Measurements from ENCODE around the gene MRC2. TPM values are rescaled to one million over a fixed set of nuclear protein-coding genes. Genes with fewer than 3 reads are reported as not detected.
A peak's percentile ranks its signal among the peaks of the same experiment; 100 is the strongest.
"Not testable (repeated sequence)": the region's sequence is repeated elsewhere in the genome, so short reads cannot be mapped to it uniquely, and the experiment has no call there.

MRC2 gene
- total and polyA plus RNA-seq, 5 donors from 2014 or later: 0.25 to 10.2 (median 0.32) TPM

- not testable (repeated sequence) for H3K9me3 ChIP-seq (ENCODE audit: control insufficient read depth in 2 of 2, low read length in 2 of 2); H3K27me3 ChIP-seq (ENCODE audit: control insufficient read depth, insufficient read depth, low read length); H3K4me1 ChIP-seq (ENCODE audit: control insufficient read depth, insufficient read depth, low read length, poor library complexity, severe bottlenecking); DNase-seq; ATAC-seq (ENCODE audit: low read depth in 2 of 2); H3K4me3 Mint-ChIP-seq; H3K27me3 Mint-ChIP-seq; H3K27ac ChIP-seq (ENCODE audit: insufficient read depth, low read length, poor library complexity, severe bottlenecking); H3K4me3 ChIP-seq (ENCODE audit: low read depth, low read length); H3K27ac Mint-ChIP-seq; H3K9me3 Mint-ChIP-seq
- peaks cover 41% of the 10 kb centered on the region for H3K36me3 Mint-ChIP-seq
- peaks cover 61% of the 10 kb centered on the region for H3K36me3 ChIP-seq (ENCODE audit: control insufficient read depth, insufficient read depth, low read length)
- peaks cover 5 to 18% (median 6%) of the 10 kb centered on the region in 4 donors for H3K4me1 Mint-ChIP-seq
These were observed 14.4 kb upstream of the MRC2 start for GRCh38 chr17:62613095-62613494.

DNA sequence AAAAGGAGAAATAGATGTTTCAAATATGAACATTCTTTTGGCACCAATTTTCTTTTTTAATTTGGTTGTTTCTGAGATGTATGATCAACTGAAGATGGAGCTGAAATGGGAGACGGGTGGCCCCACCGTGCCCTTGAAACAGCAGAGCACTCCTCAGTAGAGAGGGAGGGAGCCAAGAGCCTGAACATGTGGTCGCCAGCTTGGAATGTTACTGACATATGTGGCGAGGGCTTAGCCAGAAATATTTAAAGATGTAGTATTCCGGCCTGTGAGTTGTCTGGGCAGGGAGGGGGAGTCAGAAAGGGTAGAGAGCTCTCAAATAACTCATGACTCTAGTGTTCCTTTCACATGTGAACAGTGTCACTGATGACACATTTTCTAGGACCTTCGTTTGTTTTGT lies 13.3 kb upstream of the MRC2 start:
- no peaks in the 10 kb centered on the region for H3K27me3 ChIP-seq (ENCODE audit: control insufficient read depth, insufficient read depth, low read length)
- ATAC-seq (ENCODE audit: low read depth in 2 of 2): no peak
- Mint-ChIP-seq H3K4me1 (peaks cover 5 to 18% (median 6%) of the 10 kb centered on the region in 4 donors), H3K9me3 (no peaks in the 10 kb centered on the region), H3K27ac (no peak overlapping the region), H3K27me3 (no peaks in the 10 kb centered on the region), H3K36me3 (peaks cover 36% of the 10 kb centered on the region), H3K4me3 (no peak overlapping the region)
- H3K4me1 ChIP-seq (ENCODE audit: control insufficient read depth, insufficient read depth, low read length, poor library complexity, severe bottlenecking): no peaks in the 10 kb centered on the region
- H3K27ac ChIP-seq (ENCODE audit: insufficient read depth, low read length, poor library complexity, severe bottlenecking): no peak overlapping the region
- no peak overlapping the region for H3K4me3 ChIP-seq (ENCODE audit: low read depth, low read length)
- peaks cover 50% of the 10 kb centered on the region for H3K36me3 ChIP-seq (ENCODE audit: control insufficient read depth, insufficient read depth, low read length)
- DNase-seq: no peak
- no peaks in the 10 kb centered on the region for H3K9me3 ChIP-seq (ENCODE audit: control insufficient read depth in 2 of 2, low read length in 2 of 2)

DNA sequence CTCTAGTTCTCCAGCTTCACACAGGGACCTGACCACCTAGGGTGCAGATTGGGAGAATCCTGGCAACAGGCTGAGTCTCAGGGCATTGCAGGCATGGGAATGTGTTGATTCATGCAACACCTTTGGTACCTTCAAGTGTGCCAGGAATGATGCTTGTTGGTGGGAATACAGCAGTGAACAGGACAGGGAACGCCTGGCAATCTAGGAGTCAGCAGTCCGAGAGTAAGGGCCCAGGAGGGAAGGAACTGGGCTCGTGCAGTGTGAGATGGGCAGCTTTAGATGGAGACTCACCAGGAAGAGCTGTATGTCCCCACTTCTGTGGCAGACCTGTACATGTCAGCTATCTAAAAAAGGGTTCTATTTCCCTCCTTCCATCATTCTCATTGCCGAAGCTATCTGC lies 12.0 kb upstream of the MRC2 start:
- Histone ChIP-seq H3K4me3 (ENCODE audit: low read depth, low read length) (no peak overlapping the region), H3K36me3 (ENCODE audit: control insufficient read depth, insufficient read depth, low read length) (peaks cover 38% of the 10 kb centered on the region), H3K27ac (ENCODE audit: insufficient read depth, low read length, poor library complexity, severe bottlenecking) (no peak overlapping the region), H3K4me1 (ENCODE audit: control insufficient read depth, insufficient read depth, low read length, poor library complexity, severe bottlenecking) (no peaks in the 10 kb centered on the region), H3K9me3 (ENCODE audit: control insufficient read depth in 2 of 2, low read length in 2 of 2) (no peaks in the 10 kb centered on the region), H3K27me3 (ENCODE audit: control insufficient read depth, insufficient read depth, low read length) (no peaks in the 10 kb centered on the region)
- H3K27ac Mint-ChIP-seq: peak overlapping the region in 1 of 3 donors; percentile 61
- ATAC-seq (ENCODE audit: low read depth in 2 of 2) (no peak), DNase-seq (no peak)
- peak overlapping the region in 1 of 4 donors; percentile 13 for H3K4me3 Mint-ChIP-seq
- H3K27me3 Mint-ChIP-seq: no peaks in the 10 kb centered on the region
- H3K9me3 Mint-ChIP-seq: no peaks in the 10 kb centered on the region
- H3K36me3 Mint-ChIP-seq: peaks cover 25% of the 10 kb centered on the region
- peaks cover under 1 to 14% (median 5%) of the 10 kb centered on the region in 4 donors for H3K4me1 Mint-ChIP-seq

- H3K27ac ChIP-seq (ENCODE audit: insufficient read depth, low read length, poor library complexity, severe bottlenecking): no peak overlapping the region
- H3K4me1 Mint-ChIP-seq: peaks cover 0 to 5% (median 0%) of the 10 kb centered on the region in 4 donors
- H3K4me3 ChIP-seq (ENCODE audit: low read depth, low read length): no peak overlapping the region
- no peak overlapping the region for H3K4me3 Mint-ChIP-seq
- H3K4me1 ChIP-seq (ENCODE audit: control insufficient read depth, insufficient read depth, low read length, poor library complexity, severe bottlenecking): no peaks in the 10 kb centered on the region
- H3K36me3 Mint-ChIP-seq: peaks cover 12% of the 10 kb centered on the region
- no peaks in the 10 kb centered on the region for H3K9me3 ChIP-seq (ENCODE audit: control insufficient read depth in 2 of 2, low read length in 2 of 2)
- no peaks in the 10 kb centered on the region for H3K27me3 Mint-ChIP-seq
- H3K36me3 ChIP-seq (ENCODE audit: control insufficient read depth, insufficient read depth, low read length): peaks cover 24% of the 10 kb centered on the region
- H3K27me3 ChIP-seq (ENCODE audit: control insufficient read depth, insufficient read depth, low read length): no peaks in the 10 kb centered on the region
- DNase-seq: no peak
- no peak for ATAC-seq (ENCODE audit: low read depth in 2 of 2)
- H3K27ac Mint-ChIP-seq: no peak overlapping the region
- H3K9me3 Mint-ChIP-seq: no peaks in the 10 kb centered on the region
These were observed 10.2 kb upstream of the MRC2 start for GRCh38 chr17:62616993-62617893.

DNA sequence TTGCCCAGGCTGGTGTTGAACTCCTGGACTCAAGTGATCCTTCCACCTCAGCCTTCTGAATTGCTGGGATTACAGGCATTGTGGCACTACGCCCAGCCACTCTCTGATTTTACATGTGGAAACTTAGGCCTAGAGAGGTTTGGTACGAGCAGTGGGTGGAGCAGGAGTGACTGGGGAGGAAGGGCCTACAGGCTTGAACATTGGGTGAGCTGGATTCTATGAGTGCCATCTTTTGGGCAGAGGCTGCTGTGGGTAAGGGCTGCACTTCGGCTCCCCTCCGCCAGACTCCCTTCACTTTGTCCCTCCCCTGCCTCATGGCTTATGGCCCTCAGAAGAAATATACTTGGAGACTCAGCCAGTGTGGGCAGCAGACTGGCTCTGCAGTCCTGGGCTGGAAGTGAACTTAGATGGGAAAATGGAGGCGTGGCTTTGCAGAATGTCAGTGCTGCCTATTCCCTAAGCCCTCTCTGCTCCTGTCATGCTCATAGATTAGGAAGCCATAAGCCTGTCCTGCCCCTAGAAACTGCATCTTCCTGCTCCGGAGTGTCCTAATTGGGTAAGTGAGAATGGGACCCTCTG lies 9.5 kb upstream of the MRC2 start:
- Histone ChIP-seq H3K4me3 (ENCODE audit: low read depth, low read length) (no peak overlapping the region), H3K27ac (ENCODE audit: insufficient read depth, low read length, poor library complexity, severe bottlenecking) (no peak overlapping the region), H3K36me3 (ENCODE audit: control insufficient read depth, insufficient read depth, low read length) (peaks cover 20% of the 10 kb centered on the region), H3K27me3 (ENCODE audit: control insufficient read depth, insufficient read depth, low read length) (no peaks in the 10 kb centered on the region), H3K4me1 (ENCODE audit: control insufficient read depth, insufficient read depth, low read length, poor library complexity, severe bottlenecking) (no peaks in the 10 kb centered on the region), H3K9me3 (ENCODE audit: control insufficient read depth in 2 of 2, low read length in 2 of 2) (no peaks in the 10 kb centered on the region)
- ATAC-seq (ENCODE audit: low read depth in 2 of 2): no peak
- DNase-seq: no peak
- Mint-ChIP-seq H3K4me3 (no peak overlapping the region), H3K9me3 (no peaks in the 10 kb centered on the region), H3K27me3 (no peaks in the 10 kb centered on the region), H3K36me3 (peaks cover 14% of the 10 kb centered on the region), H3K27ac (peak overlapping the region in 2 of 3 donors; percentile 5 to 49), H3K4me1 (peaks cover 0 to 5% (median 0%) of the 10 kb centered on the region in 4 donors)

DNA sequence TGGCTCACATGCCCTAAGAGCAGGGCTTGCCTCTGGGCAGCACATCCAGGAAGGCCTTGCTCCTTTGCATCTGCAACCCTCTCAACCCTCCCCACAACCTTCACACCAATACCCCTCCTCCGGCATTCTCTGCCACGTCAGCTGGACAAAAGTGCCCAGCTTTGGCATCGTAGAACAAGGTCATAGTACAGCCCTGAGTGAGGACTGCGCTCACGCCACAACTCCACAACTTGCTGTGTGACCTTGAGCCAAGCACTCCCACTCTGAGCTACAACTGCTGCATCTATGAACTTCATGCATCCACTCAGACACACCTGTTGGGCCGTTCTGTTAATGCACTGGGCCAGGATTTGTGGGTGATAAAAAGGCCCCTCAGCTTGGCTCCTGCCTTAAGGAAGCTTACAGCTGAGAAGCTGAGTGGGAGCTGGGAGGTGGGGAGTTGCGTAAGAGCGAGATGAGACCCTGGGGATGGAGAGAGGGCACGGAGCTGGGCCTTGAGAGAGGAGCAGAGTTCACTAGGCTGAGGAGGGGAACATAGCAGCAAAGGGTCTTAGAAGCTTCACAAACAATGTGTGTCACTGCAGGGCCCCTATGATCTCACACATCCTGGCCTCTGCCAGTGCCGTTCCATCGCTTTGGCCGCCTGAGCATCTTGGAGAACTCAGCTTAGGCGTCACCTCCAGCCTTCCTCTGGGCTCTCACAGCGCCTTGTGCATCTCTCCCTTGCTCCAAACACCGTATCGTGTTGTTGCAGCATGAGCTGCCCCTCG lies 8.6 kb upstream of the MRC2 start:
- peak overlapping the region in 2 of 3 donors; percentile 32 to 49 for H3K27ac Mint-ChIP-seq
- no peak for DNase-seq
- peaks cover 0 to 5% (median 0%) of the 10 kb centered on the region in 4 donors for H3K4me1 Mint-ChIP-seq
- H3K27me3 Mint-ChIP-seq: no peaks in the 10 kb centered on the region
- peaks cover 17% of the 10 kb centered on the region for H3K36me3 ChIP-seq (ENCODE audit: control insufficient read depth, insufficient read depth, low read length)
- no peaks in the 10 kb centered on the region for H3K4me1 ChIP-seq (ENCODE audit: control insufficient read depth, insufficient read depth, low read length, poor library complexity, severe bottlenecking)
- no peaks in the 10 kb centered on the region for H3K9me3 Mint-ChIP-seq
- H3K27me3 ChIP-seq (ENCODE audit: control insufficient read depth, insufficient read depth, low read length): no peaks in the 10 kb centered on the region
- no peak overlapping the region for H3K27ac ChIP-seq (ENCODE audit: insufficient read depth, low read length, poor library complexity, severe bottlenecking)
- H3K4me3 Mint-ChIP-seq: peak overlapping the region in 1 of 4 donors; percentile 61
- peaks cover 16% of the 10 kb centered on the region for H3K36me3 Mint-ChIP-seq
- peak in 1 of 2 donors; percentile 18 for ATAC-seq (ENCODE audit: low read depth in 2 of 2)
- H3K9me3 ChIP-seq (ENCODE audit: control insufficient read depth in 2 of 2, low read length in 2 of 2): no peaks in the 10 kb centered on the region
- no peak overlapping the region for H3K4me3 ChIP-seq (ENCODE audit: low read depth, low read length)

DNA sequence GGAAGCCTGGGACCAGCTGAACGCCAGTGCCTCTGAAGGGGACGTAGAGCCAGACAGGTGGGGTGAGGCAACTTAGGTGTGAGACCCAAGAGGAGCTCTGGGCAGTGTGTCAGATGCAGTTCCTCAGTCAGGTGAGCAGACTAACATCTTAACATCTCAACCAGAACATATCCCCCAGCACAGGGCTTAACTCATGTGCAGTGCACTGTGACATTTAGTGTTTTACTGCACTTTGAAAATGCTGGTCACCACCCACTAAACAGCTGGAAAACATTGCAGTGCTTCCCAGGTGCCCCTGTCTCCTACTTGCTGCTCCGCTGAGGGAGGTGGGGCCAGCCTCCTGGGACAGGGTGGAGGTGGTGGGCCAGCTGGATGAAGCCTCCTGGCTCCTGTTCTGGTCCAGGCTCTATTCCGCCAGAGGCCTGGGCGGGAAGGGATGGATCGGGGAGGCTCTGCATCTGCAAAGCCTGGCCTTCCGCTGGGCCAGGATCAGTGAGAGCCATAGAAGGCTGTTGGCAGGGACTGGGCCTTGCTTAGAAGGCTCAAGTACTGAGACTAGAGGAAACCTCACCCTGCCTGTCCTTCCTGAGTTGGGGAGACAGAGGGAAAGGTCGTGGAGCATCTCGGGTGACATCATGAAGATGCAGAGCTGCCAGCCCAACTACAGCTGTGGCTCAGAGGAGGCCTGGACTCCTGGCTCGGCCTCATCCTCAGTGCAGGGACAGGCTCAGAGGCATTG lies 7.9 kb upstream of the MRC2 start:
- Histone ChIP-seq H3K36me3 (ENCODE audit: control insufficient read depth, insufficient read depth, low read length) (peaks cover 11% of the 10 kb centered on the region), H3K27me3 (ENCODE audit: control insufficient read depth, insufficient read depth, low read length) (no peaks in the 10 kb centered on the region), H3K9me3 (ENCODE audit: control insufficient read depth in 2 of 2, low read length in 2 of 2) (no peaks in the 10 kb centered on the region), H3K27ac (ENCODE audit: insufficient read depth, low read length, poor library complexity, severe bottlenecking) (no peak overlapping the region), H3K4me1 (ENCODE audit: control insufficient read depth, insufficient read depth, low read length, poor library complexity, severe bottlenecking) (no peaks in the 10 kb centered on the region), H3K4me3 (ENCODE audit: low read depth, low read length) (no peak overlapping the region)
- Mint-ChIP-seq H3K9me3 (no peaks in the 10 kb centered on the region), H3K36me3 (peaks cover 10% of the 10 kb centered on the region), H3K27ac (peak overlapping the region in 1 of 3 donors; percentile 63), H3K4me3 (no peak overlapping the region), H3K27me3 (peaks cover 4% of the 10 kb centered on the region), H3K4me1 (peaks cover 0 to 3% (median 0%) of the 10 kb centered on the region in 4 donors)
- no peak for ATAC-seq (ENCODE audit: low read depth in 2 of 2)
- DNase-seq: no peak
